A172 (cell line): ENCODE results near the gene BLNK. TPM values are rescaled to one million over a fixed set of nuclear protein-coding genes. Genes with fewer than 3 reads are reported as not detected.
"Not testable (repeated sequence)": the region's sequence is repeated elsewhere in the genome, so short reads cannot be mapped to it uniquely, and the experiment has no call there.

Source experiments
- DNase-seq: peaks from one replicate; pipeline ENCODE4 v3.0.0-alpha.2; 2015; ENCODE audit warnings: low spot score
- total RNA-seq: library from RNA; depleted of rRNA; stranded (reverse); fragments of >200 nt; shearing (Covaris generic); gene quantifications from 2 replicates; pipeline ENCODE4 v1.2.3, GENCODE V29; 2014

BLNK gene
- total RNA-seq, 1 experiment from 2014 or later, result not detected

GRCh38 chr10:96227206-96227605 is 44.2 kb downstream of the BLNK start:
- DNase-seq, result no peak

DNA sequence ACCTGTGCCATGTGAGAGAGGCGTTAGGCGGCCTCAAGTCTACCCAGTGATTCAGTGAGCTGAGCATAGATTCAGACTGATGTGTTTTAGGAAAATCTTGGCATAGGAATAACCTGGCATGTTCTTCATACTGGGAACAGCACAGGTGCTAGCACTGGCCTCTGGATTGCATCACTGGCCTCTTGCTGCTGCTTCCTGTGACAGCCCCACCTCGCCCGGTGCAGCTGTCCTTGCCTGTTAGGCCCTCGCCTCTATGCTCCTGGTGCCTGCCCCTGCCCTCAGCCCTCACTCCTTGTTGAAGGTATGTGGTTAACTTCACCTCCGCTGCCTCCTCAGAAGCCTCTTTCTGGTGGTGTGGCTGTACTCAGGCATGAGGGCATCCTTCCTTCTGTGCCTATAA is 46.2 kb downstream of the BLNK start:
- DNase-seq, result no peak

DNA sequence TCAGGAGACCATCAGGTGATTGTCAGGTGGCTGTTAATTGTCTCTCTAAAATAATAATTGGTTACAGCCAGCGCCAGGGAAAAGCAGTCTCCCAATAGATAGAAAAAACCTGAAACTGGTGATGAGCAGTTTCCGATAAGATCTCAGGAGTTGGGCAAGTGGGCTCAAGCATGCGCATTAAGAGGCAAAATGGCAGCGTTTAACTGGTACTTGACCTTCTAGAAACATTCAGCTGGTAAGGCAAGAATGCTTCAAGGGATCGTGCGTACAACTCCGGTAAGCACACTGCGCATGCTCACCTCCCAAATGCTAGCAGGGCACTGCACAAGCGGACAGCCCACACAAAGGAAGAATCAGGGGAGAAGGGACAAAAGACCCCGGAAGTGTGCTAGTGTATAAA is 48.5 kb downstream of the BLNK start:
- DNase-seq, result no peak

GRCh38 chr10:96222441-96222840 is 48.9 kb downstream of the BLNK start:
- DNase-seq, result no peak

- no peak for DNase-seq
Measured at GRCh38 chr10:96218826-96219225, 52.5 kb downstream of the BLNK start.

- DNase-seq, result no peak
Measured at GRCh38 chr10:96217711-96218110, 53.7 kb downstream of the BLNK start.

DNA sequence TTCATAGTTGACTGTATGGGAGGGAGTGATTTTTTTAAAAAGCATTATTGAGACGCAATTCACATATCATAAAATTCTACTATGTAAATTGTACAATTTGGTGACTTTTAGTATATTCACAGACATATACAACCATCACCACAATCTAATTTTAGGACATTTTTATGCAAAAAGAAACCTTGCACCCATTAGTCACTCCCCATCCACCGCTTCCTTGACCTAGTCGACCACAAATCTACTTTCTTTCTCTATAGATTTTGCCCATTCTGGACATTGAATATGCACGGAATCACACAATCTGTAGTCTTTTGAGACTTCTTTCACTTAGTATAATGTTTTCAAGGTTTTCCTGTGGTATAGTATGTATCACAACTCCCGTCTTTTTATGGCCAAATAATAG is 54.6 kb downstream of the BLNK start:
- no peak for DNase-seq

DNA sequence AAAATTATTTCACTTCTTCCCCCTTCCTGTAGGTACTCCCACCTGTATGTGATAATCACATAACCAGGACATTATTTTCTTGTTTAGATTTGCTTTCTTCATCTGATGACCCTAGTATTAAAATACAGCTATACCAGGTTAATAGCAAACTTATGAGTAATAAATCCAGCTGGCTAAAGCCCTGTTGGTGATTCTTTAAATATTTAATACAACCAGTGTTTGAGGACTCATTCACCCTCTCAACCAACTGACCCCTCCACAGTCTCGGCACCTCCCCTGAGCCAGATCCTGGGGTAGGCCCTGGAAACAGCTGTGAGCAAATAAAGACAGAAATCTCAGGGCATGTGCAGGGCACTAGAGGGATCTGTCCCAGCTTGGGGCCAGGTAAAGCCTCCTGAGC is 58.5 kb downstream of the BLNK start:
- no peak for DNase-seq

GRCh38 chr10:96211764-96212163 is 59.6 kb downstream of the BLNK start:
- DNase-seq, result no peak

DNA sequence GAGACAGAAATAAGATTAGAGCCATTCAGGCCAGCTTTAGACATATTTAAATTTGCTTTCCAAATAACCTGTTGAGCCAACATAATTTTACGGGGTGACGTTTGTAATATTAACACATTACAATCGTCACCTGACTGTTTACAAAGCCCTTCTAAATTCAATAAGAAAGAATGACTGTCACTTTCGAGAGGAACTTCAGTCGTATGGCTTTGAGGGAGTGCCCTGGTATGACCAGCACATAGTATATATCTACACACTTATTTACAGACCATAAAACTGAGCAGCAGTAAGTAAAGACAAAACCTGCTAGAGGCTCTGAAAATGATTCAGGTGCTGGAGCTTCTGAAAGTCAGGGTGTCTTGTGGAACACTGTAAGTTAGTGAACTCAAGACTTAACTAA is 62.4 kb downstream of the BLNK start:
- no peak for DNase-seq

DNA sequence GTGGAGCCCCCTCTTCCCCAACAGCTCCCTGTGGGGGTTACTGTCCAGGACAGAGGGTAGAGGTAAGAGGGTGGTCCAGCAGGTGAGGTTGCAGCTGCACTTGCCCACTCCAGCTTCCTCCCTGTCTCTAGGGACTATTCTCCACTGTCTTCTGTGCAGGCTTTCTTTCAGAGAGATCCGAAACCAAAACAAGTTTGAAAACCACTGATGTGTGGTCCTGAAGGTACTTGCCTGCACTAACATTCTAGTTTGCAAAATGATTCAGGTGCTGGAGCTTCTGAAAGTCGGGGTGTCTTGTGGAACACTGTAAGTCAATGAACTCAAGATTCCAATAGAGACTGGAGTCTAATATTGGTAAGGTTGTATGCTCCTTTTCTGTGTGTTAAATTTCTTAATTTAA is 63.1 kb downstream of the BLNK start:
- no peak for DNase-seq

GRCh38 chr10:96205580-96205979 is 65.8 kb downstream of the BLNK start:
- no peak for DNase-seq

DNA sequence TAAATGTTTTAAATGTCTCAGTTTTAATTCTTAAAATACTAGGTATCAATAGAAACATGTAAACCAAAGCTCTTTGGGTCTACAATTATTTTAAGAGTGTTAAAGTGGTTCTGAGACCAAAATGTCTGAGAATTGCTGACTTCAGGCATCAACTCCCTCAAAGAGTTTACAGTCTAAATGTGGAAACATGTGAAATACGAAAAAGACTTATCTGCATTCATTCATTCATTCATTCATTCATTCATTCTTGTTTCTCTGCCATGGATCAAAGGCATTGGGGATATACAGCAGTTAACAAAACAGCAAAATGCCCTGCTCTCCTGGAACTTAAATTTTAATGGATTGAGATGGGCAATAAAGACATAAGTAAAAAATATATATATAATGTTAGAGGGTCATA is 69.8 kb downstream of the BLNK start:
- DNase-seq, result no peak

GRCh38 chr10:96189505-96189904 is 81.9 kb downstream of the BLNK start:
- DNase-seq, result not testable (repeated sequence)

DNA sequence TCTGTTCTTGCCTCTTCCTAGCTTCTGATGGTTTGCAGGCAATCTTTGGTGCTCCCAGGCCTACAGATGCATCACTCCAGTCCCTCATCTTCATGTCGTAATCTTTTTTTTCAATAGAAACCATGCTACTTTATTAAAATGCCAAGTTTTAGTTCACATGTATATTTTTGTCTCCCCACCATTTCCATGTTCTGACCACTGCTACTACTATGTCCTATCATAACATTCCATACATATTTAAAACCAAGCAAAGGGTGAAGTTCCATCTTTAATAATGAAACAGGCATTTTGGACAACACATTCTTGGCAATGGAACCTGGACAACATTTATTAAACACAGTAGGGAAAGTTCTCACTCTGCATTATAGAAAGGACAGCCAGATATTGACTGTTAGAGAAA is 82.5 kb downstream of the BLNK start:
- DNase-seq, result no peak

GRCh38 chr10:96188421-96188820 is 82.9 kb downstream of the BLNK start:
- DNase-seq, result no peak

DNA sequence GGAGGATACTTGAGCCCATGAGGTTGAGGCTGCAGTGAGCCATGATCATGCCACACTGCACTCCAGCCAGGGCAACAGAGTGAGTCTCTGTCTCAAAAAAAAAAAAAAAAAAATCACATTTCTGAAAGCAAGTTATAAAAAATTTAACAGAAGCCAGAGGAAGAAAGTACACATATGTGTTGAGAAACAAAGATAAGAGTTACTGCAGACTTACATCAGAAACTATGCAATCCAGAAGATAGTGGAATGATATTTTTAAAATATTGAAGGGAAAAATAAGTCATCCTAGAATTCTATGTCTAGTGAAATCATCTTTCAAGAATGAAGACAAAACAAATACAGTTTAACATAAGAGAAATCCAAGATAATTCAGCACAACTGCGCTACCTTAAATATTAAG is 94.4 kb downstream of the BLNK start:
- DNase-seq, result no peak

DNA sequence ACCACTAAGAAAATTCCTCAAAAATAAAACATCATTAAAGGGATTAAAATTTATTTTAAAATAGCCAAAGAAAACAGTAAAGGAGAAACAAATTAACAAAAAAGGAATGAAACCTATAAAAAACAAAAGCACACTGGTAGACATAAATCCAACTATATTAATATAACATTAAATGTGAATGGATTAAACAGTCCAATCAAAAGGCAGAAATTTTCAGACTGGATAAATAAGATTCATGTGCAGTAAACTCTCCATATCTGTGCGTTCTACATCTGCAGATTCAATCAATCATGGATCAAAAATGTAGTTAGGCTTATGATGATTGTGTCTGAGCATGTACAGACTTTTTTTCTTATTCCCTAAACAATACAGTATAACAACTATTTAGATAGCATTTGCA is 98.7 kb downstream of the BLNK start:
- DNase-seq, result no peak

- no peak for DNase-seq
Measured at GRCh38 chr10:96170230-96170629, 101.1 kb downstream of the BLNK start.

- DNase-seq, result no peak
Measured at GRCh38 chr10:96168546-96168945, 102.8 kb downstream of the BLNK start.

DNA sequence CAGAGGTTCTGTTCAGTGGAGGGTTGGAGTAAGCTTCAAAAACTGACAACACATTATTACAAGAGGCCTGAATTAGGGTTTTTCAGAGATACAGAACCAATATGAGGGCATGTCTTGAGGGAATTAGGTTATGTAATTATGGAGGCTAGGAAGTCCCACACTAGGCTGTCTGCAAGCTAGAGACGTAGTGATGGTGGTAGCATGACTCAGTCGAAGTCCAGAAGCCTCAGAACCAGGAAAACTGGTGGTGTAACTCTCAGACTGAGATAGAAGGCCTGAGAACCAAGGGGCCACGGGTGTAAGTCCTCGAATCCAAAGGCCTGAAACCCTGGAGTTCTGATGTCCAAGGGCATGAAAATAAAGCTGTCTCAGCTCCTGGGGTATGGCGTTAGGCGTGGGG is 105.6 kb downstream of the BLNK start:
- DNase-seq, result no peak

GRCh38 chr10:96153070-96153469 is 118.3 kb downstream of the BLNK start:
- no peak for DNase-seq

GRCh38 chr10:96152437-96152836 is 118.9 kb downstream of the BLNK start:
- DNase-seq, result no peak
